ENCODE results near the gene EFNA1. TPM values are rescaled to one million over a fixed set of nuclear protein-coding genes. Genes with fewer than 3 reads are reported as not detected.

EFNA1 gene
- total and polyA plus RNA-seq, 7 donors, result 5.5 to 42.6 (median 15.0) TPM

DNA sequence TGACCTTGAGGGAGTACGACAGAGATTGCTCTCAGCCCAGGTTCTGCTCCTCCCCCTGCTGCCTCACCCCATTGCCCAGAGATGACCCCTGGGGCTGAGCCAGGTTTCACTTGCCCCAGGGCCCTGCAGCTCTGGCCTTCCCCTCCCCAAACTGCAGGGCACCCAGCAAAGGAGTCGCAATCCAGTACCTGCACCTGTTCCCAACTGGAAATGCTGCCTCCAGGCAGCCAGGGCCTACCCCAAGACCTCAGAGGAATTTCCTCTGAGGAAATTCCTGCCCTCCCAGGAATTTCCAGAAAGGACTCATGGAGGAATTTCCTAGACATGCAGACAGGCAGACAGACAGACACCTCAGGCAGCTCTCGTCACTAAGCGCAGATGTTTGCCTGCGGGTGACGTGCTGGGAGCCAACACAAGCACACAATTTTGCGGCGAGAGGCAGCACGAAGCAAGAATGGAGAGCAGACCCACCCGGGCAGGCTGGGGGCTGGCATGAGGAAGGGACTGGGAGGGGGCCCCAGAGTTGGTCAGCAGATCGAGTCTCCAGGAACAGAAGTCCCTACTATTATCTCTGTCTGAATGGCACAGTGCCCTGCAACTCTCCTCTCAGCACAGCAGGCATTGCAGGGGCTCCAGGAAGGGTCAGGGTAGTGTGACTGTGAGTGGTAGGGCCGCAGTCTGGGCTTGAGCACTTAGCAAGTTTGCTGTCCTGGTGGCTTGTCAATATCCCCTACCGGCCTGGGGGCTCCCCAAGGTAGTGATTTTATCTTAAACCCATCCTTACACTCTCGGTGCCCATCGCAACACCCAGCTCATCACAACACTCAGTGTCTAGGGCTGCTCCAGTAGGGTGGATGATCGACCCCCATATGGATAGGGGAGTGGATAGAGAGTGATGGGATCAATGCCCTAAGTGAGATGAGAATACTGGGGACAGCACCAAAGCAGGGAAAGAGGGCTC lies 2.9 kb upstream of the EFNA1 start:
- no peaks in the 10 kb centered on the region for H3K36me3 ChIP-seq (ENCODE audit: insufficient read depth in 1 of 2, low read depth in 1 of 2)
- H3K4me3 ChIP-seq, result no peak overlapping the region
- no peaks in the 10 kb centered on the region for H3K9me3 ChIP-seq
- ATAC-seq (no peak), DNase-seq (no peak)
- H3K4me1 ChIP-seq, result peaks cover 18% of the 10 kb centered on the region
- WGBS, 3 donors, result 67 to 71% (median 69%) methylated on average over 16 of the region's 16 CpGs
- TF ChIP-seq, protein P1, sequence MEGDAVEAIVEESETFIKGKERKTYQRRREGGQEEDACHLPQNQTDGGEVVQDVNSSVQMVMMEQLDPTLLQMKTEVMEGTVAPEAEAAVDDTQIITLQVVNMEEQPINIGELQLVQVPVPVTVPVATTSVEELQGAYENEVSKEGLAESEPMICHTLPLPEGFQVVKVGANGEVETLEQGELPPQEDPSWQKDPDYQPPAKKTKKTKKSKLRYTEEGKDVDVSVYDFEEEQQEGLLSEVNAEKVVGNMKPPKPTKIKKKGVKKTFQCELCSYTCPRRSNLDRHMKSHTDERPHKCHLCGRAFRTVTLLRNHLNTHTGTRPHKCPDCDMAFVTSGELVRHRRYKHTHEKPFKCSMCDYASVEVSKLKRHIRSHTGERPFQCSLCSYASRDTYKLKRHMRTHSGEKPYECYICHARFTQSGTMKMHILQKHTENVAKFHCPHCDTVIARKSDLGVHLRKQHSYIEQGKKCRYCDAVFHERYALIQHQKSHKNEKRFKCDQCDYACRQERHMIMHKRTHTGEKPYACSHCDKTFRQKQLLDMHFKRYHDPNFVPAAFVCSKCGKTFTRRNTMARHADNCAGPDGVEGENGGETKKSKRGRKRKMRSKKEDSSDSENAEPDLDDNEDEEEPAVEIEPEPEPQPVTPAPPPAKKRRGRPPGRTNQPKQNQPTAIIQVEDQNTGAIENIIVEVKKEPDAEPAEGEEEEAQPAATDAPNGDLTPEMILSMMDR (IDR thresholded peaks at IDR 0.05), result no peak
- peaks cover 0 to 31% (median 0%) of the 10 kb centered on the region in 3 donors for H3K27me3 ChIP-seq (ENCODE audit: insufficient read depth in 3 of 3, low read length in 2 of 3)
- H3K27ac ChIP-seq, result no peak overlapping the region
- intact Hi-C loops (cut with DNase I), result loop anchor here (5.0 kb wide), 2 partner anchors 32 to 43 kb away; no protein-coding TSS in a partner anchor

DNA sequence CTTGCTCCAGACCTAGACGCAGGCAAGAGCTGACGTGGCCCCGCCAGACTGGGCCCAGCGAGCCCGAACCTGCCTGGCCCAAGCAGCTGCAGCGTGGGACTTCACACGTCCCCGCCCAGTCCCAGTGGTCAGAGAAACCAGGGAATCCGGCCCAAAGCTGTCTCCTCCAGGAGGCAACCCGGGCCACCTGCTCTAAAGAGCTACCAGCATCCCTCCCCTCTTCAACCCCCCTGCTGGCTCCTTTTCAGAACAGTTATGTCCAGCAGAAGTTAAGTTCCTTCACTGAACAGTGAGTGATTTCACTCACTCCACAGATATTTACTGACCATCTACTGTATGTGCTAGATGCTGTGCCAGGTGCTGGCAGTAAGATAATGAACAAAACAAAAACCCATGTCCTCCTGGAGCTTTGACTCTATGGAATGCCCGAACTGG lies 2.1 kb upstream of the EFNA1 start:
- Histone ChIP-seq H3K4me1 (peaks cover 18% of the 10 kb centered on the region), H3K4me3 (peak overlapping the region; percentile 74), H3K9me3 (no peaks in the 10 kb centered on the region), H3K36me3 (ENCODE audit: insufficient read depth in 1 of 2, low read depth in 1 of 2) (no peaks in the 10 kb centered on the region), H3K27me3 (ENCODE audit: insufficient read depth in 3 of 3, low read length in 2 of 3) (peaks cover 0 to 31% (median 0%) of the 10 kb centered on the region in 3 donors), H3K27ac (peak overlapping the region; percentile 23)
- DNase-seq (no peak), ATAC-seq (no peak)
- intact Hi-C loops (cut with DNase I), result loop anchor here (5.0 kb wide), 2 partner anchors 33 to 42 kb away; no protein-coding TSS in a partner anchor
- TF ChIP-seq, protein P1 (IDR thresholded peaks at IDR 0.05), result no peak
- WGBS, 3 donors, result 54 to 73% (median 62%) methylated on average over 11 of the region's 11 CpGs

DNA sequence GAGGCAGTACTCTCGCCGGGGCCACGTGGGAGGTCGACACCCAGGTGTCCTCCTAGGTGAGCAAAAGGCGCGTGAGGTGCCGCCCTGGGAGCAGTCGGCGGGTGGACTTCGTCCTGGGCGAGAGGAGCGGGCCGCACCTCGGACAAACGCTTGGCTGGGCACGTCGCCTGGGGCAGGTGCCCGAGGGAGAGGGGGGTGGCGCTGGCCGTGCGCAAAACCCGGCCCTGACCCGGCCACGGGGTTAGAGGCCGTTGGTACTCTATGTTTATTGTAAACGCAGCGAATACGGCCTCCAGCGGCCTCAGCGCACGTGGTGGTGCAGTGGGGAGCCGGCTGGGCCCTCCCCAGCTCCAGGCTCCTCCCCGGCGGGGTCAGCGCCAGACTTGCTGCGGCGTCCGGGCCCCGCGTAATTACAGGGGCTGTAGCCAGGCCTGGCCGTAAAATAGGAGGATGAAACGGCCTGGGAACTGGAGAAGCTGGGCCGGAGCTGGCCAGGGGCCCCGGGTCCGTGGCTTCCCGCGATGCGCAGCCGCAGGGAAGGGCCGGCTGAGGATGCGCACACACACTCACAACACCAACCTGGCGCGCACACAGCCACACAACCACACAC lies 1.6 kb upstream of the EFNA1 start:
- 18 to 29% (median 22%) methylated on average over 46 to 53 of the region's 53 CpGs for WGBS, 3 donors
- Histone ChIP-seq H3K4me1 (peaks cover 19% of the 10 kb centered on the region), H3K4me3 (peak overlapping the region; percentile 74), H3K27ac (peak overlapping the region; percentile 23), H3K9me3 (no peaks in the 10 kb centered on the region), H3K36me3 (ENCODE audit: insufficient read depth in 1 of 2, low read depth in 1 of 2) (peaks cover 0 to 1% of the 10 kb centered on the region in 2 donors), H3K27me3 (ENCODE audit: insufficient read depth in 3 of 3, low read length in 2 of 3) (peaks cover 0 to 31% (median 0%) of the 10 kb centered on the region in 3 donors)
- peak; percentile 65 to 71 for DNase-seq
- TF ChIP-seq, protein P1 (IDR thresholded peaks at IDR 0.05), result no peak
- intact Hi-C loops (cut with DNase I), result loop anchor here (5.0 kb wide), 2 partner anchors 34 to 41 kb away; no protein-coding TSS in a partner anchor
- peak in 3 of 4 donors; percentile 26 to 49 (median 33) for ATAC-seq

DNA sequence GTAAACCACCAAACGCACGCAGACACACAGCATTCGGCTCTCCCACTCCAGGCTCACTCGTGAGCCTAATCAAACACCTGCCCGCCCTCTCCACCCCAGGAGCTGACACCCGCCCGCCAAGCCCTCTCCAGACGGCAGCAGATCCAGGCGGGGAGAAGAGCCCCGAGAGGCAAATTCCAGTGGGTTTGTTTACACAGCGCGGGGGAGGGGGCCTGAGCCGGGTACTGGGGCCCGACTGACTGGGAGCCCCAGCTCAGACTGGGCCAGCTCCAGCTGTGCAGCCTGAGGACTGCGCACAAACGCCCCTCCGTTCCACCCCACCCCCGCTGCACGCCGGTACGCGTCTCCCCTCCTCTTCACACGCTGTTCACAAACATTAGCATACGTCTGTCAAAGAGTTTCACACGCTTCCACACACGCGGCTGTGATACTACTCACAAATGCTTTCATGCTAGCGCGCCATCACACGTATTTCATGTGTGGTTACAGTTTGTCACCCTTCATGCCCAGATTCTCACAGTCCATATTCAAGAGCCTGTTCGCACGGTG lies 1.0 kb upstream of the EFNA1 start:
- intact Hi-C loops (cut with DNase I), result loop anchor here (5.0 kb wide), 2 partner anchors 34 to 41 kb away; no protein-coding TSS in a partner anchor
- Histone ChIP-seq H3K9me3 (no peaks in the 10 kb centered on the region), H3K4me3 (peak overlapping the region; percentile 74), H3K4me1 (peaks cover 24% of the 10 kb centered on the region), H3K27ac (peak overlapping the region; percentile 72), H3K36me3 (ENCODE audit: insufficient read depth in 1 of 2, low read depth in 1 of 2) (peaks cover 0 to 7% of the 10 kb centered on the region in 2 donors), H3K27me3 (ENCODE audit: insufficient read depth in 3 of 3, low read length in 2 of 3) (peaks cover 0 to 31% (median 0%) of the 10 kb centered on the region in 3 donors)
- 2 to 9% (median 2%) methylated on average over 31 to 32 of the region's 32 CpGs for WGBS, 3 donors
- ATAC-seq (peak in 3 of 4 donors; percentile 2 to 9 (median 4)), DNase-seq (peak in 1 of 2 donors; percentile 56)
- TF ChIP-seq, protein P1 (IDR thresholded peaks at IDR 0.05), result no peak

All from psoas muscle (tissue), 8 donors.